ENCODE results near the gene PRIMPOL. TPM values are rescaled to one million over a fixed set of nuclear protein-coding genes. Genes with fewer than 3 reads are reported as not detected.
A peak's percentile ranks its signal among the peaks of the same experiment; 100 is the strongest.

Gene PRIMPOL
- polyA plus RNA-seq, 1 experiment = 12.2 TPM

- H3K4me3 ChIP-seq (ENCODE audit: low read depth, low read length) = no peak overlapping the region
- no peaks in the 10 kb centered on the region for H3K27me3 ChIP-seq (ENCODE audit: control insufficient read depth, insufficient read depth, low read length)
- POLR2A ChIA-PET = no interaction called here
- TF ChIP-seq CTCF (IDR thresholded peaks at IDR 0.05; ENCODE audit: low read depth, low read length) = no peak
- H3K9me3 ChIP-seq (ENCODE audit: control insufficient read depth, insufficient read depth, low read length) = no peaks in the 10 kb centered on the region
- H3K27ac ChIP-seq (ENCODE audit: low read depth, low read length) = no peak overlapping the region
- CTCF ChIA-PET = no interaction called here
- no peak for DNase-seq (ENCODE audit: low read depth, low spot score)
These were observed 11.4 kb downstream of the PRIMPOL start for GRCh38 chr4:184660978-184661377.

- H3K9me3 ChIP-seq (ENCODE audit: control insufficient read depth, insufficient read depth, low read length) = no peaks in the 10 kb centered on the region
- ChIA-PET POLR2A (interaction anchor here (0.9 kb wide), 1 partner anchor 12 kb away, joined by 4 read pairs; the partner anchor contains the start of genes CASP3 and PRIMPOL), CTCF (interaction anchor here (0.7 to 1.2 kb wide), 2 partner anchors 13 to 83 kb away, joined by 3 to 5 read pairs; partner anchors contain the start of genes CASP3 and PRIMPOL)
- H3K27me3 ChIP-seq (ENCODE audit: control insufficient read depth, insufficient read depth, low read length) = no peaks in the 10 kb centered on the region
- no peak overlapping the region for H3K27ac ChIP-seq (ENCODE audit: low read depth, low read length)
- no peak for DNase-seq (ENCODE audit: low read depth, low spot score)
- H3K4me3 ChIP-seq (ENCODE audit: low read depth, low read length) = no peak overlapping the region
- TF ChIP-seq CTCF (IDR thresholded peaks at IDR 0.05; ENCODE audit: low read depth, low read length) = no peak
These were observed 12.7 kb downstream of the PRIMPOL start for GRCh38 chr4:184662236-184662635.

GRCh38 chr4:184664445-184665210 is 15.1 kb downstream of the PRIMPOL start:
- H3K27me3 ChIP-seq (ENCODE audit: control insufficient read depth, insufficient read depth, low read length) = no peaks in the 10 kb centered on the region
- no peaks in the 10 kb centered on the region for H3K9me3 ChIP-seq (ENCODE audit: control insufficient read depth, insufficient read depth, low read length)
- no peak overlapping the region for H3K4me3 ChIP-seq (ENCODE audit: low read depth, low read length)
- no peak overlapping the region for H3K27ac ChIP-seq (ENCODE audit: low read depth, low read length)
- no peak for DNase-seq (ENCODE audit: low read depth, low spot score)
- ChIA-PET POLR2A (interaction anchor here (1.5 kb wide), 1 partner anchor 15 kb away, joined by 7 read pairs; the partner anchor contains the start of genes CASP3 and PRIMPOL), CTCF (no interaction called here)
- TF ChIP-seq CTCF (IDR thresholded peaks at IDR 0.05; ENCODE audit: low read depth, low read length) = no peak

DNA sequence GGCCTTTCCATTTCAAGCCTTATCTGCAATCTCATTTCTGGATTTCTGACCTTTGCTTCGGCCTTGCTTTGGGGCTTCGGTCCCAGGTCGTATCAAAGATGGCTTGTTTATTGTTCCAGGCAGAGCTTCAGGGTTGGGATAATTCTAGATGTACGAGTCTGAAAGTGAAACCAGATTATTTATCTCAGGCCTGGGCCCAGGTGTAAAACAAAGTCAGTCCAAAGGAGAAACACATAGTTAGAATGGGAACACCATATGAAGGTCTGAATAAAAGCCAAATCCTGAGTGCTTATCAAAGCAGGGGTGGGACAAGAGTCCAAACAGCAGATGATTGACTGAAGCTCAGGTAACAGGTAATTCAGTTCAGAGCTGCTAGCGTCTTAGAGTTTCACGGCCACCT is 17.1 kb downstream of the PRIMPOL start:
- Histone ChIP-seq H3K9me3 (ENCODE audit: control insufficient read depth, insufficient read depth, low read length) (no peaks in the 10 kb centered on the region), H3K27ac (ENCODE audit: low read depth, low read length) (peak overlapping the region; percentile 39), H3K27me3 (ENCODE audit: control insufficient read depth, insufficient read depth, low read length) (no peaks in the 10 kb centered on the region), H3K4me3 (ENCODE audit: low read depth, low read length) (no peak overlapping the region)
- ChIA-PET POLR2A (no interaction called here), CTCF (no interaction called here)
- TF ChIP-seq CTCF (IDR thresholded peaks at IDR 0.05; ENCODE audit: low read depth, low read length) = no peak
- no peak for DNase-seq (ENCODE audit: low read depth, low spot score)

DNA sequence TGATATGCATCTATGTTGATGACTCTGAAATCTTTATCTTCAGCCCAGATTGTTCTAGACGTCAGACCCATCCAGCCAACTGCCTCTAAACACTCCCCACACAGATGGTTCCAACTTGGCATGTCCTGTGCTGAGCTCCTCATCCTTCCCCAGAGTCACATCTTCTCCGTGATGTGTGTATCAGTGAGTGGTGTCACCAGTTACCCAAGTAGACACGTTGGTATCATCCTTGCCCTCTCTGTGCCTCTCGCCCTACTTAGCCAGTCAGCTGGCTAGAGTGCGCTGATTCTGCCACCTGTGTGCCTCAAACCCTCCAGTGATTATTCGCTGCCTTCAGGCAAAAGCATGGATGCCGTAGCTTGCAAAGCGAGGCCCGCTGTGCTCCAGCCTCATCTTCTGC is 18.6 kb downstream of the PRIMPOL start:
- CTCF ChIA-PET = no interaction called here
- Histone ChIP-seq H3K27ac (ENCODE audit: low read depth, low read length) (no peak overlapping the region), H3K27me3 (ENCODE audit: control insufficient read depth, insufficient read depth, low read length) (no peaks in the 10 kb centered on the region), H3K9me3 (ENCODE audit: control insufficient read depth, insufficient read depth, low read length) (no peaks in the 10 kb centered on the region), H3K4me3 (ENCODE audit: low read depth, low read length) (no peak overlapping the region)
- no peak for TF ChIP-seq CTCF (IDR thresholded peaks at IDR 0.05; ENCODE audit: low read depth, low read length)
- POLR2A ChIA-PET = no interaction called here
- no peak for DNase-seq (ENCODE audit: low read depth, low spot score)

Measured in AG04450 (cell line).